NCI-H446 treated with DMSO at 0.1 percent for 48 hours (cell line): ENCODE results near the gene KIF3A.

ENCODE experiments used
- DNase-seq: peaks from one replicate; lab custom pipeline; 2025; lab: John Stamatoyannopoulos, UW

The KIF3A gene

GRCh38 chr5:132770476-132771159 lies 33.3 kb upstream of the KIF3A start:
- DNase-seq, result no peak

- no peak for DNase-seq
These were observed 31.1 kb upstream of the KIF3A start for GRCh38 chr5:132768485-132768868.

GRCh38 chr5:132767150-132767549 lies 29.8 kb upstream of the KIF3A start:
- DNase-seq, result peak; percentile 43

DNA sequence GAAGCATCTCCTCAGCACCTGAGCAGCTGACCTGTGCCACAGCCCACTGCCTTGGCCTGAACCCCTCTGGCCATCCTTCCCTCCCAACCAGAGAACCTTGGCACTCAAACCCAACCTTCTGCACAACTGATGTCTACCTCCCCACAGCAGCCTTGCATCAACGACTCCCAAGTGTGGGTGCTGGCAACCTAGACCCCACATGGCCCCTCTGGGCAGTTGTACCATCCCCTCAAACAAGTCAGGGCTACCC lies 29.4 kb upstream of the KIF3A start:
- DNase-seq, result no peak

- DNase-seq, result no peak
These were observed 28.9 kb upstream of the KIF3A start for GRCh38 chr5:132766020-132766805.

GRCh38 chr5:132765311-132766019 lies 28.1 kb upstream of the KIF3A start:
- no peak for DNase-seq

DNA sequence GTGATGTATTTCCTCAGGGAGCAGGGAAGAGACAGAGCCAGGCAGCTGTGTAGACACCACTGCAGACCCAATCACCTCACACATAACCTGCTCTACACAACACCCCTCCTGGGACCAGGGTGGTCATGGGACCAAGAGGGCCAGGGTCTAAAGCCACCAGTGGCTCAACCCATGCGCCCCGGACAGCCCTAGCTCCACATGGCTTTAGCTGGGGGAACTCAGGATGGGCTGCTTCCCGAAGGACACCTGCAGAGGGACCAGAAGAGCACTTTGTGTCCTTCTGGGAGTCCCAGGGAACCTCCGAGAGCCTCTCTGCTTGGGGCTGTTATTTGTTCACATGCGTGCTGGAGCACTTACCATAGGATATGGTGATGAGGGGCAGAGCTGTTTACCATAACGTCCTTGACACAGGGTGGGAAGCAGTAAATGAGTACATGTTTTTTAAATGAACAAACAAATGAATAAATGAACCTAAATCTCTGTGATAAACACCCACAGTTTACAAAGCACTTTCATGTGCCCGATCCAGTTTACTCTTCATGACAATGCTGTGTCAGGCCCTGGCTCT lies 27.4 kb upstream of the KIF3A start:
- no peak for DNase-seq

DNA sequence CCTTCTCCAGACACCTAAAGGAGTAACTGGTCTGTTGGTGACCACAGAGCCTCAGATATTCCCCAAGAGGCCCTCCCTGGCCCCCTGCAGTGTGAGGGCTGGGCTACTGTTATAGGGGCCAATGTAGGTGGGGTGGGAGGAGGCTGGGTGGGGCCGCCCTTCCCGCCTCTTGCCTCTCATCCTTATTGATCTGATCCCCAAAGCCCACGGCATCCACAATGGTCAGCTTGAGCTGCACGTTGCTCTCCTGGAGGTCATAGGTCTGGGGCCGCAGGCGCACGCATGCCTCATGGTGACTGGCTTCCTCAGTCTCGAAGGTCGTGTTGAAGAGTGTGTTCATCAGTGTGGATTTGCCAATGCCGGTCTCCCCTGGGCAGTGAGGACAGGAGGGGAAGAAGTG lies 26.7 kb upstream of the KIF3A start:
- no peak for DNase-seq

DNA sequence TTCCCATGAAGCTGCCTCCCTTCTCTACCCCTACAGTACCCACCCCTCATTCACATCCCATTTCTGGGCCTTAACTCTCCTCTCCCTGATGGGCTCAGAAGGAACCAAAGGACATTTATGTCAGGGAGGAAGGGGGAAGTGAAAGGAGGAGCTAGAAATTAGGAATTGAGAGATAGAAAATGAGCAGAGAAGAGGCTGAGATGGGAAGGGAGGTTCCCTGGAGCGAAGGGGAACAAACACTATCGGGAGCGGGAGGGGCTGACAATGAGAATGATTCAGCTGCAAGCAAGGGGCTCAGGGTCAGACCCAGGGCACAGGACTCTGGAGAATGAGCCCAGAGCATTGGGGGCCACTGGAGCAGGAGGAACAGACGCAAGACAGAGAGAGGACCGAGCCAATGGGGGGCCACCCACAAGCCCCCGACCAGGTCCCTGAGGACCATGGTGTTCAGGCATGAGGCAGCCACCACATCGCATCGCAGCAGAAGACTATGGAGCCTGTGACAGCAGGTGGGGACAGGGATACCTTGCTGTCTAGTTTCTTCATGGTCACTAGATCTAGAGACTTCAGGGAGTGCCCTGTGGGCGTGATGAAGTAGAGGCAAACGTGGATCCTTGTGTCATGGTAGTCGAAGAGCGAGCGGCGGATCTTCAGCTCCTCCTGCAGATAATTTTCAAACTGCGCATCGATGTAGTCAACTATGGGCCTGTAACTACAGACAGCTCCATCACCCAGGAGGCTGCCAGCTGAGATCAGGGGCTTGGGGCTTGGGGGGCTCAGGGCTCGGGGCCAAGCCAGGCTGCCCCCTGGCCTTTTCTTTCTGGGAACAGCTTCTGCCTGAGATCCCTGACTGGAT lies 26.1 kb upstream of the KIF3A start:
- DNase-seq, result no peak

- DNase-seq, result no peak
These were observed 25.1 kb upstream of the KIF3A start for GRCh38 chr5:132762246-132763000.

DNA sequence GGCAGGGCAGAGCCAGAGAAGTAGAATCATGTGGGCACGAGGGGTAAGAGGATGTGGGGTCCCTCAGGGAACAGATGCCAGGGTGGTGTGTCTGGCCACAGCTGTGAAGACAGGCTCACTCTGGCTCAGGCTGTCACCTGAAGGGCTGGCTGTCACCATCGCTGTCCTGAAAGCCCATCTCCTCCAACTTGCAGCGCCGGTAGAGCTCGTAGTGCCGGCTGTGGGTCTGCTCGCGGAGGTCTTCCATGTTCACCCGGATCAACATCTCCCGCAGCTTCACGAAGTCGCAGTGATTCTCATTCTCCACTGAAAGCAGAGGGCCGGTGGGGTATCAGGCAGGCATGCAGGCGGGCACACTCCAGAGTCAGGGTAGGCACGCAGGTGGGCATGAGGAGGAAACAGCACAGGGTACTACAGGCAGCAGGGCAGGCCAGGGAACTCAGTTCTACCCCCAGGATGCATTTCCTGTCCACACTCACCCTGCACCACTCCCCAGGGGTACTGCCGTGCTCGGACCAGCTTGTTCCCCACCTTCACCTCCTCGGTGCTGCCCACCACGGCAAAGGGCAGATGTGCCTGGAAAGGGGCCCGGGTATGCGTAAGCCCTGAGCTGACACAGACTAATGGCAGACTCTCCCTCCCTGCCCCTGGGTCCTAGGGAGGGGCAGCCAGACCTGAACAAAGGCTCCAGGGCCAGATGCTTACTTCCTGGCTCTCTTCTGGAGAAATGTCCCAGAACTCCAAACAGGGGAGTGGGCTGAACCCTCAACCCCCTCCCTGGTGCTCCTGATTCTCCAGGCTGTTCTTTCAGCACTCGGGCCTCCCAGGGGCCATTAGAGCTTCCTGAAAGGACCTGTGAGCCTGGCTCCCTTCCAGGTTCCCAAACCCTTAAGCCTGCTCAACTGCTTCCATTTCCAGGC lies 24.2 kb upstream of the KIF3A start:
- DNase-seq, result no peak

DNA sequence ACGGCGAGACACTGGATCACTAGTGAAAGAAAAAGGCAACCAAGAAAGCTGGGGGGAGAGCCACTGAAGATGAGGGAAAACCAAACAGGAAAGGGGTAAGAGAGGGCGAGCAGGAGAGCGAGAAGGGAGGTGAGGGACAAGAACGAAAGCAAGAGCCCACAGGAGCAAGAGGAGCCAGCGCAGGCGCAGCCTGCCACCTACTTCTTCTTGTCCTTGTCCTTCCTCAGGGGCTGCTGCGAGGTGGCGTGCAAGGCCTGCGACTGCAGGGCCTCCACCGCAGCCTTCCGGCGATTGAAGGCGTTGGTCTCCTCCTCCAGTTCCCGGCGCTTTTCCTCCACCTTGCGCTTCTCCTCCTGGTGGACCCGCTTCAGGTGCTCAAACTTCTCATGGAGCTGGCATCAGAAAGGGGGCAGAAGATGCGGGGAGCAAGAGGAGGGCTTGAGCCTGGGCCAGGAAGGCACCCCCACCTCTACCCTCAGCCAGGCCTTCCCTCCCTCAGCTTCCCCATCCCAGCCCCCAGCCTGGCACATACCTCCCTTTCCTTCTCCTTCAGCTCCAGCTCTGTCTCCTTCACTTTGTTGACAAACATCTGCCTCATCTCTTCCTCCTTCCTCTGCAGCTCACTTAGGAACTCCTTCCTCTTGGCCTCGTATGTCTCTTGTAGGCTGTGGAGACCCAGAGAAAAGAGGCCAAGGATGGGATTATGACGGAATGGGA lies 23.4 kb upstream of the KIF3A start:
- no peak for DNase-seq

DNA sequence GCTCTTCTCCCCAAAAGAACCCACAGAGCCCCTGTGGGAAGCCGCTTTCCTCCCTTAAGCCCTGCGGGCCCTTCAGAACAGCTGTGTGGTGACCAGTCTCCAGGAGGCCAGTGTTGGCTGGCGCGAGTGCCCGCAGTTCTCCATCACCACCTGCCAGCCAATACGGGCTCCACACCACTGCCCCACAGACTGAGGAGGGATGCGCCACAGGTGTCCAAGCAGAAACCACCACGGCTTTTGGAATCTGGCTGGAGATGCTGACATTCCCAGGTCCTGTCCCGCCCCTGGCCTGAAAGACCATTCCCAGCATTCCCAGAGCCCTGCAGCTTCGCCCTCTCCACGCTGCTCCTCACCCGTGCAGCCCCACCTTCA lies 22.7 kb upstream of the KIF3A start:
- no peak for DNase-seq

DNA sequence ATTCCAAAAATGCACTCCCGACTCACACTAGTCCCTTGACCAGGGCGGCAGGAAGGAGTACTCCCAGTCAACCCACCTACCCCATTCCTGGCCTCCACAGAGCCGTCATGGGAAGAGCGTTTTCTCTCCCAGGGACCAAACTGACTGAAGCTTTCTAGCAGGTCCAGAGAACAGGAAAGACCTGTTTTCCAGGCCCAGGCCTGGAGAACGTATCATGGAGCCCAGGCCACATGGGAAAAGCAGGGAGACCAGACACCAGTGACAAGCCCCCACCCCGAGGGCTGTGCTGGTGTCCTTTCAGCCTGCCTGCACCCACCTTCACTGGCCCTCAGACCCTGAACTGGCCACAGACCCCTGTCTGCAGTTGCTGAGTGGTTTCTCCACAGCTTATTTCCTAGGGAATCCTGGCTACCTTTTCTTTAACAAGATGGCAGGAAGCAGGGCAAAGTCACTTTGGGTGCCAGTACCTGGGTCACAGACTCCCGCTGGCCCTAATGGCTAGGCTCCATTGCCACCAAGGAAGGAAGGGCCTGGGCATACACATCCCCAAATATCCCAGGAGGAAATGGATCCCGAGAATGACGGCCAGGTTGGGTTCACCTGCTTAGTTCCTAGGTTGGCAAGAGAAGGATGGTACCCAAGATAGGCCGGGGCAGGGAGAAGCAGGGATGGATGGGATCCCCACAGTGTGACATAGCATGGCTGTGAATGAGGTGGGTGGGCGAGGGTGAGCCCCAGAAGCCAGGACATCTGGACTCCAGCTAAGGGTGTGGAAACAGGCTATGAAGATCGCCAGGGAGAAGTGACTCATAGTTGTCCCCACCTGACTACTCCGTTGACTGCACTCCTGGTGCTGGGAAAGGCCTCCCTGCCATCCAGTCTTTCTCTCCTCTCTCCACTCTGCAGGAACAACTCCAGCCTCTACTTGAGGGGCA lies 22.0 kb upstream of the KIF3A start:
- DNase-seq, result no peak

GRCh38 chr5:132758451-132758850 lies 21.1 kb upstream of the KIF3A start:
- no peak for DNase-seq

DNA sequence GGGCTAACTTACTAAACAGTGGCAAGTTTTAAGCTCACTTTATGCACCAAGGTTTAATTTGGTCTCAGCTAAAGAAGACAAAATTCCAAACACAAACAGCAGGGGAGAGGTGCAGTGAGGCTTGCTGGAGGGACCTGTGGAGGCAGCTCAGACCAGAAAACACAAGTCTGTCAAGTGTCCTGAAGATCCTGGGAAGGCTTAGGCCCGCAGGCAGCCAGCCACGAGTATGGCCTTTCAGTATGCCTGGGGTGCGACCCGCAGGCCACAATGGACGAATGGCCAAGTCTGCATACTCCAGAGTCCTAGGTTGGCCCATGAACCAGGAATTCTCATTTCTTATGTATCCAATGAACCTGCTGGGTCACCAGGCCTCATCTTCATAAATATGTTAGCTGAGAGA lies 19.2 kb upstream of the KIF3A start:
- no peak for DNase-seq

DNA sequence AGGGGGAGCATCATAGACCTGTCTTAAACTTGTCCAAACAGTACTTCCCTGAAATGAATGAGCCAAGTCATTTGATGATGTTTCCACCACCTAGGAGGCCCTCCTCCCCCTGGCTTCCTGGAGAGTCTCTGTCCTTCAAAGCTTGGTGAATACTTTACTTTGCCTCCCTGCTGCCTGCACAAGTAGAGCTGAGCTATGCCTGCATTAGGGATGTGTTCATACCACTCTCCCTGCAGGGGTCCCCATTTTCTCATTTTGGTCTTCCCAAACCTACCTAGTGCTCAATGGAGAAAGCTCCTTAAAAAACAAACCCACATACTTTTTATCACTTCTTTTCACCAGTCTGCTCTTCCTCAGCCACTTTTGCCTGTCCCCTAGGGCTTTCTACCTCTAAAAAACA lies 17.6 kb upstream of the KIF3A start:
- DNase-seq, result no peak

GRCh38 chr5:132754111-132754510 lies 16.8 kb upstream of the KIF3A start:
- DNase-seq, result no peak
